GM15510 (cell line): ENCODE results near the gene ADA.

Experiments used
- POLR2A ChIP-seq: IDR thresholded peaks from 3 replicates; pipeline ENCODE4 v1.6.1; 2011; ENCODE audit warnings: borderline replicate concordance; ENCODE audit not compliant: insufficient read length; ENCODE audit errors: extremely low read depth

The ADA gene

GRCh38 chr20:44572551-44573500 lies 78.7 kb downstream of the ADA start:
- no peak for TF ChIP-seq POLR2A

- no peak for TF ChIP-seq POLR2A
These were observed 80.0 kb downstream of the ADA start for GRCh38 chr20:44571362-44571988.

GRCh38 chr20:44570367-44570766 lies 81.1 kb downstream of the ADA start:
- no peak for TF ChIP-seq POLR2A
